DMS 273 treated with DMSO at 0.1 percent for 48 hours (cell line): ENCODE measurements around the gene BMP7.

Source experiments
- DNase-seq: peaks from one replicate; lab custom pipeline; 2025; lab: John Stamatoyannopoulos, UW

The BMP7 gene

GRCh38 chr20:57225830-57226229 is 40.6 kb downstream of the BMP7 start:
- DNase-seq = no peak

GRCh38 chr20:57225197-57225733 is 41.2 kb downstream of the BMP7 start:
- no peak for DNase-seq

GRCh38 chr20:57224641-57225138 is 41.8 kb downstream of the BMP7 start:
- DNase-seq = no peak

GRCh38 chr20:57223648-57224489 is 42.6 kb downstream of the BMP7 start:
- DNase-seq = no peak

DNA sequence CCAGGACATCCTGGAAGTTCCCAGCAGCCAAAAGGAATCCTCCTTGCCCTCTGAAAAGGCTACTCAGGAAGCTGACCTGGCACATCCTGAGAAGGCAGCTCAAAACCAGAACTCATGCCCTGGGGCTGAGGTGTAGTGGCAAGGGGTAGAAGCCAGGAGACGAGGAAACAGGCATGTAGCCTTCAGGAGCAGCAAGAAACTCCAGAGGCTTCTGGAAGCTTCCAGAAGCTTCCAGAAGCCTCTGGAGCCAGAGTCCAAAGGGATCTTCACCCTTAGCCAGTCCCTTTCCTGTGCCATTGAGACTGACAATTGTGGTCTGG is 43.9 kb downstream of the BMP7 start:
- DNase-seq = no peak

DNA sequence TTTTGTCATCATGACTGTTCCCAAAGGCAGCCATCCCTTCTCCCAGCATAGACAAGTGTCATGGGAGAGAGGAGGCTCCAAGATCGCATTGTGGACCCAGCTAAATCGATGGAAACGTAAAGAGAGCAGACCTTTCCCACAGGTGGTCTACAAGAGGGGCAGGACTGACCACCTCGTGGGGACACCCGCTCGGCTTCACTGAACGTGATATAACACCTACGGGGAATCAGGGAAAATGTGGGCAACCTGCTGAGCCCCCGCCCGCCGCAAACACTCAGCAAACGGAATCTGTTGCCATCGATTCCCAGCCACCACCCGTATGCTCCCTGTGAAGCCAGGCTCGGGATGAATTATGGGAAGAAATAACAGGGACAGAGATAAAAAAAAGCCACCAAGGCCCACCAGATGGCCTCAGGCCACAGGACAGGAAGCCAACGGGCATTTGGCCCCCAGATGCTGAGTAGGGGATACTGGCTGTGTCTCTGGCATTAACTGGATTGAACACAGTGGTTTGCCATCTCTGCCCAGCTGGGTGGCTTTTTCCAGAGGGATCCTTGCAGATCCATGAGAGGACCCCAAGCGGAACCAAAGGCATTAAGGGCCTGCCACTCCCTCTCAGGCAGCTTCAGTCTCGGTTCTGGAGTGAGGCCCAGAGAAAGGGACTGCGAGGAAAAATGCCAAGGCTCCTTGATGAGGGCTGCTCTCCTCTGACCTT is 44.4 kb downstream of the BMP7 start:
- DNase-seq = no peak

- no peak for DNase-seq
Measured at GRCh38 chr20:57220337-57221145, 45.9 kb downstream of the BMP7 start.

DNA sequence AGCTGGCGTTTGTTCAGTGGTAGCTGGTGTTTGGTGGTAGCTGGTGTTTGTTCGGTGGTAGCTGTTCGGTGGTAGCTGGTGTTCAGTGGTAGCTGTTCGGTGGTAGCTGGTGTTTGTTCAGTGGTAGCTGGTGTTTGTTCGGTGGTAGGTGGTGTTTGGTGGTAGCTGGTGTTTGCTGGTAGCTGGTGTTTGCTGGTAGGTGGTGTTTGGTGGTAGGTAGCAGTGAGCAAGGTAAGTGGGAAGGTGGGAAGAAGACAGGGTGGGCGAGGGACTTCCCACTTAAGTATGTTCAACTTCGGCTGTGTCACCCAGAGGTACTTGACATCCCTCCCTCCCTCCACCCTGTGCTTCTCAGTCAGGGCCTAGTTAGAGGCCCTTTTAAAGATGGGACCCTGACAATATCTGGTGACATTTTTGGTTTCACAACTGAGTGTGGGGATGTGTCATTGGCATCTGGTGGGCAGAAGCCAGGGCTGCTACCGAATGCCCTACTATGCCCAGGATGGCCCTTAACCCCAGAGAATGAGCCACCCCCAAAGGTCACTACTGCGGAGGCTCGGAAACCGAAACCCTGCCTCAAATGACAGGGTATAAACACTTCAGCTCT is 47.3 kb downstream of the BMP7 start:
- DNase-seq = no peak

- DNase-seq = no peak
Measured at GRCh38 chr20:57218489-57218888, 48.0 kb downstream of the BMP7 start.

DNA sequence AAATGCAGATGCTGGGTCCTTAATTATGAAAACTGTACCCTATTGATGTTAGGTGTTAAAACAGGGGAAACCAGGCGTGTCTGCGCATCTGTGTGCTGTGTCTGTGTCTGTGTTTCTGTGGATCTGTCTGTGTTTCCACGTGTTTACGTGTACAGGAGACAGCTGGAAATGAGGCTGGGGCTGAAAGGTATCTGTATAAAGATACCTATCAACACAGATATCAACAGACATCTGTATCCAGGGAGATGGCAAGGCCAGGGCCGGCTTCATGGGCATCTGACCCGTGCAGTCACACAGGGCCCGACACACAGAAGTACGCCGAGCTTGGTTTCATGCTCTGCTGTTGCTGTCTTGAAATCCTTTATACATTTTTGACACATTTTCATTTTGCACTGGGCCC is 48.6 kb downstream of the BMP7 start:
- no peak for DNase-seq

- DNase-seq = no peak
Measured at GRCh38 chr20:57216669-57217068, 49.8 kb downstream of the BMP7 start.

GRCh38 chr20:57215826-57216471 is 50.5 kb downstream of the BMP7 start:
- no peak for DNase-seq

DNA sequence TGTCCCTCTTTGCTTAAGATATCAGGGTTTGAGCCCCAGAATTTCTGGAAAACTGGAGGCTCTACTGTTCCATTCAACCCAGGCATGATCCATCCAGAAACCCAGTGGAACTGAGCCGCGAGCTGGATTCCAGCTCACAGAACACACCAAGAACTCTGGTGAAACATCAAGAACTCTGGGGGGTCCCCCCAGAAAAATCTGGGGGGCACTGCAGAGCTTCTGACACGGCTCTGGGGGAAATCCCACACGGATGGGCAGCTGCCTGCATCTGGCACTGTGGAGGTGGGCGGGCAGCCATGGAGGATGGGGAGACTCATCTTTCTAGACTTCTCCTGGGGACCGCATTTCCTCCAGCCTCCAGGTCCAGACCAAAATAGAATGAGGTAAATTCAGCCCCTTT is 51.0 kb downstream of the BMP7 start:
- DNase-seq = no peak

- DNase-seq = no peak
Measured at GRCh38 chr20:57214948-57215347, 51.5 kb downstream of the BMP7 start.

GRCh38 chr20:57214427-57214826 is 52.0 kb downstream of the BMP7 start:
- DNase-seq = no peak

GRCh38 chr20:57213924-57214323 is 52.5 kb downstream of the BMP7 start:
- no peak for DNase-seq

DNA sequence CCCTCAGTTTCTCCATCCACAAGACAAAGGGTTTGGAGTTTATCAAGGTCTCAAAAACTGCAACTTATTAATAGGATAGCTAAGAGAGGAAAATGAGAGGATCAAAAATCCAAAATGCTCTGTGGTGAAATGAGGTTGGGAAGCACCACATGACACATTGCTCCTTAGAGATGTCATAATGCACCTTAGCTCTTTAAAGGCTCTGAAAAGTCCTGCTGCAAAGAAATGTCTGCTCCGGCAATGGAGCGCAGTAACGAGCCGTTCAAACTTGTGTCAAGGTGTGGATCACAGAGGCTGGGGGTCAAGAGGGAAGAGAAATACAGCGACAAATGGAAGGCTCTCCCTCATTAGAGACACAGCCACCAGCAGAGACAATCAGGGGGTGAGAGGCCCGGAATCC is 53.1 kb downstream of the BMP7 start:
- no peak for DNase-seq

- no peak for DNase-seq
Measured at GRCh38 chr20:57212534-57213276, 53.7 kb downstream of the BMP7 start.

DNA sequence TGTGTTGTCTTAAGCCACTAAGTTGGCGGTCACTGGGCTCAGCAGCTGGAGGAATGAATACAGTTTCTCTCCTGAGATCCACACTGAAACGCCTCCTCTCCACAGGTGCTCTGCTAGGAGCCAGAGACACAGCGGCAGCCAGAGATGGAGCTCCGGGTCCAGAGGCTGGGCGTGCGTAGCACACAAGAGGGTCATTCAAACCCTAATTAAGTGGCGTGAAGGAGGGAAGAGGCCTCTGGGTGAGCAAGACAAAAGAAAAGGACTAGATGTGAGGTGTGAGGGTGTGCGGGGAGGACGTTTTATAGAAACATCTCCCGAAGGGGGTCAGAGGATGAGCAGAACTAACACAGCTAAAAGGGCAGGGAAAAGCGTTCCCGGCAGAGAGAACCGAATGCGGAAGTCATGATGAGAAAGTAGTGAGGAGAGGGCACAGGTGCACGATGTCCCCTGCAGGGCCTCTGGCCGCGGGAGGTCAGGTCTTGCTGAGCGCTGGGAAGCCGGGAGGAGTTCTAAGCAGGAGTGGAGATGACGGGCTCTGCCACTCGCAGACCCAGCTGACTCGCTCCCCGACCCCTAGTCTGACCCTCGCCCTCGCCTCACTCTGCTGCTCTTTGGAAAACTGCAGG is 54.4 kb downstream of the BMP7 start:
- no peak for DNase-seq

- DNase-seq = no peak
Measured at GRCh38 chr20:57211406-57211805, 55.0 kb downstream of the BMP7 start.
